NCI-H1930 (cell line): Measurements from ENCODE around the gene PAX5.
"Not testable (repeated sequence)": the region's sequence is repeated elsewhere in the genome, so short reads cannot be mapped to it uniquely, and the experiment has no call there.

Experiments
- DNase-seq, 2 experiments: peaks; one replicate each; lab custom pipeline; 2025; lab: John Stamatoyannopoulos, UW

The PAX5 gene

GRCh38 chr9:36878986-36879982 lies 154.8 kb downstream of the PAX5 start:
- no peak for DNase-seq

GRCh38 chr9:36877239-36877638 lies 156.8 kb downstream of the PAX5 start:
- DNase-seq, result no peak

- DNase-seq, result no peak
Measured at GRCh38 chr9:36876056-36876455, 158.0 kb downstream of the PAX5 start.

- no peak for DNase-seq
Measured at GRCh38 chr9:36874921-36875320, 159.1 kb downstream of the PAX5 start.

GRCh38 chr9:36874261-36874660 lies 159.8 kb downstream of the PAX5 start:
- DNase-seq, result no peak

- peak; percentile 33 to 37 for DNase-seq
Measured at GRCh38 chr9:36873247-36873875, 160.7 kb downstream of the PAX5 start.

- no peak for DNase-seq
Measured at GRCh38 chr9:36872641-36873040, 161.4 kb downstream of the PAX5 start.

- DNase-seq, result no peak
Measured at GRCh38 chr9:36871606-36872005, 162.5 kb downstream of the PAX5 start.

- DNase-seq, result no peak
Measured at GRCh38 chr9:36870960-36871359, 163.1 kb downstream of the PAX5 start.

GRCh38 chr9:36869605-36870004 lies 164.5 kb downstream of the PAX5 start:
- not testable (repeated sequence) for DNase-seq

GRCh38 chr9:36868586-36869282 lies 165.3 kb downstream of the PAX5 start:
- DNase-seq, result no peak

- peak; percentile 6 to 10 for DNase-seq
Measured at GRCh38 chr9:36867672-36868471, 166.2 kb downstream of the PAX5 start.

GRCh38 chr9:36867241-36867640 lies 166.8 kb downstream of the PAX5 start:
- no peak for DNase-seq

GRCh38 chr9:36866840-36867239 lies 167.2 kb downstream of the PAX5 start:
- DNase-seq, result no peak

GRCh38 chr9:36865731-36866635 lies 168.1 kb downstream of the PAX5 start:
- no peak for DNase-seq

GRCh38 chr9:36864491-36865410 lies 169.3 kb downstream of the PAX5 start:
- no peak for DNase-seq

GRCh38 chr9:36862206-36863145 lies 171.6 kb downstream of the PAX5 start:
- peak; percentile 34 to 55 for DNase-seq

- DNase-seq, result no peak
Measured at GRCh38 chr9:36861528-36862205, 172.4 kb downstream of the PAX5 start.
